ENCODE results near the gene TBX20. TPM values are rescaled to one million over a fixed set of nuclear protein-coding genes. Genes with fewer than 3 reads are reported as not detected.
A peak's percentile ranks its signal among the peaks of the same experiment; 100 is the strongest.

Gene TBX20
- total and polyA plus RNA-seq, 2 of the 8 experiments (the other 6 are each of a cell fraction or from before 2014, with no cell fraction given): 0.08 to 0.26 TPM

DNA sequence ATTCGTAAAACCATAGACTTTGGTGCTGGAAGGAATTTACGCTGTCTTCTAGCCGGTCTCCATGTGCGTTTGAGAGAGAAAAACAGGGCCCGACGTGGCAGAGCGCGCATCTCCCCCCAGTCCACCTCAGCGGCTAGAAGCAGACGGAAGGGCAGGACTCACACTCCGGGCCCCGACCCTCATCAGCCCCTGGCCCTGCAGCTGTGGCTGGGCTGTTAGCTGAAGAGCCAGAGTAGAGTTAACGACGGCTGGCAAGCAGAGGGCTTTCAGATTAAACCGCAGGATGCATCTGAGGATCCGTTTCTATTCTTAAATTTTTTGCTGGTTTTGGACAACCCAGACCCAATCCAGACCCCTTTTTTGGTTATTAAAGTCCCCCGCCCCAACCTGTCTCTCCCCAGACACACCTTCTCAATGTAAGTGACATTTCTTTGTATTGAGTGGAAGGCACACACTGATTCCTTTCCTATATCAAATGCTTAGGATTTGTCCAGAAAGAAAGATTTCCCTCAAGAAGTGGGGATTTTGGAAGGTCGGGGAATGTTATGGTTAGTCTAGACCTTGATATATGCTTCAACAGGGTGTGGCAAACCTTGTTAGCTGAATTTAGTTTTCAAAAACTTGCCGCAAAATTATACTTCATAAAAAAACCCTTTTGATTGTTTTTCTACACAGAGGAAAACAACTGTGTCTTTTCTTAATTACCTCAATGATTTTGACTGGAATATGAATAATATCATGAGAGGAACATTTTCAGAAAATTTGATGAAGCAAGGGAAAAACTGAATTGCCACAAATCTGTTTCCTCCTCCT, 1.7 kb upstream of the TBX20 start:
- Histone ChIP-seq H4K8ac (ENCODE audit: extremely low read depth, insufficient read depth, low read length) (no peak overlapping the region), H3K4me3 (ENCODE audit: extremely low read depth in 1 of 4, insufficient read depth in 2 of 4, low read depth in 3 of 4, low read length in 4 of 4) (peak overlapping the region in 1 of 4 experiments; percentile 61; a peak in 1 of 8 replicates), H2AFZ (ENCODE audit: low read length) (no peak overlapping the region), H3K18ac (ENCODE audit: extremely low read depth, low read length) (no peak overlapping the region), H3K27ac (ENCODE audit: low read depth, low read length) (no peak overlapping the region), H3K23ac (ENCODE audit: insufficient read length) (no peak overlapping the region), H4K20me1 (replicated peaks in 1 of 2; ENCODE audit: control insufficient read depth in 1 of 2, insufficient read depth in 2 of 2, low read length in 2 of 2) (peaks cover 13 to 26% of the 10 kb centered on the region in 2 experiments), H3K79me2 (ENCODE audit: control insufficient read depth in 1 of 2, insufficient read depth in 2 of 2, low read length in 2 of 2) (no peaks in the 10 kb centered on the region), H3K4me2 (ENCODE audit: insufficient read depth in 1 of 2, low read depth in 2 of 2, low read length in 2 of 2) (peak overlapping the region; percentile 34 to 72; a peak in 2 of 4 replicates), H2BK15ac (ENCODE audit: low read length) (no peak overlapping the region), H3K56ac (replicated peaks; ENCODE audit: insufficient read length, low read depth, low read length) (no peak overlapping the region), H2BK20ac (ENCODE audit: low read length) (no peak overlapping the region), H2BK5ac (ENCODE audit: low read depth, low read length) (no peak overlapping the region), H3K9me3 (ENCODE audit: insufficient read depth in 2 of 2, low read depth in 1 of 2, low read length in 1 of 2) (no peaks in the 10 kb centered on the region), H2BK12ac (ENCODE audit: low read depth, low read length) (no peak overlapping the region), H2AK5ac (ENCODE audit: low read depth, low read length) (no peak overlapping the region), H3K14ac (ENCODE audit: insufficient read length) (no peak overlapping the region), H3K79me1 (ENCODE audit: low read depth, low read length) (no peaks in the 10 kb centered on the region), H4K5ac (ENCODE audit: insufficient read length, low read depth, low read length) (no peak overlapping the region), H3K36me3 (ENCODE audit: control insufficient read depth in 2 of 4, insufficient read depth in 4 of 4, low read length in 3 of 4) (no peaks in the 10 kb centered on the region), H3K27me3 (replicated peaks in 1 of 4; ENCODE audit: control insufficient read depth in 3 of 4, extremely low read depth in 1 of 4, insufficient read depth in 3 of 4, low read length in 3 of 4) (peaks cover 80 to 100% (median 96%) of the 10 kb centered on the region in 4 experiments), H3K4me1 (replicated peaks in 1 of 4; ENCODE audit: control insufficient read depth in 3 of 4, insufficient read depth in 4 of 4, low read length in 3 of 4) (peaks cover 10 to 38% (median 17%) of the 10 kb centered on the region in 4 experiments; a peak in 6 of 7 replicates), H3K9ac (replicated peaks in 1 of 4; ENCODE audit: extremely low read depth in 1 of 4, low read depth in 3 of 4, low read length in 3 of 4) (no peak overlapping the region), H2BK120ac (replicated peaks; ENCODE audit: low read depth, low read length) (no peak overlapping the region), H3K4ac (replicated peaks; ENCODE audit: insufficient read length, low read depth, low read length) (no peak overlapping the region), H3K23me2 (ENCODE audit: low read depth, low read length) (peaks cover 17% of the 10 kb centered on the region; the same call in 1 of the 2 replicates), H4K91ac (replicated peaks; ENCODE audit: insufficient read length, low read length) (no peak overlapping the region)
- DNase-seq (ENCODE audit: low read depth in 1 of 2, low spot score in 2 of 2): peak in 1 of 2 experiments; percentile 47
- FAIRE-seq: no peak
- ChIA-PET POLR2A (ENCODE audit: partially characterized antibody) (no interaction called here), CTCF (ENCODE audit: partially characterized antibody) (interaction anchor here (1.7 kb wide), 1 partner anchor 175 kb away, joined by 6 read pairs; no protein-coding TSS in a partner anchor)
- 8% methylated on average over 19 of the region's 19 CpGs; no CpG with 5 or more reads in 1 of the 2 experiments for WGBS, 2 experiments (ENCODE audit: extremely low coverage in 1 of 2, insufficient coverage in 1 of 2, insufficient read length in 1 of 2, insufficient replicate concordance in 2 of 2, low coverage in 1 of 2, low lambda C conversion rate in 2 of 2, missing lambda C conversion rate in 1 of 2)
- TF ChIP-seq EZH2 (IDR thresholded peaks at IDR 0.05; ENCODE audit: low read depth, low read length, severe bottlenecking) (peak; percentile 71), POU5F1 (IDR thresholded peaks at IDR 0.05; ENCODE audit: low read depth, low read length) (no peak), GABPA (IDR thresholded peaks at IDR 0.05; ENCODE audit: borderline replicate concordance, insufficient read depth, low read length) (no peak), KDM5A (IDR thresholded peaks at IDR 0.05; ENCODE audit: low read length) (no peak), TAF7 (optimal IDR thresholded peaks at IDR 0.05; ENCODE audit: borderline replicate concordance, low read depth, low read length) (no peak), RNF2 (IDR thresholded peaks at IDR 0.05; ENCODE audit: borderline replicate concordance, low read depth, low read length, missing control alignments, poor library complexity, severe bottlenecking) (peak; percentile 97), CBX8 (IDR thresholded peaks at IDR 0.05; ENCODE audit: borderline replicate concordance, low read depth, low read length) (no peak), HDAC6 (IDR thresholded peaks at IDR 0.05; ENCODE audit: low read depth, low read length) (no peak), TAF1 (IDR thresholded peaks at IDR 0.05; ENCODE audit: low read depth, low read length) (no peak)

Data from H1 (cell line).